ENCODE measurements around the gene C15orf39. TPM values are rescaled to one million over a fixed set of nuclear protein-coding genes. Genes with fewer than 3 reads are reported as not detected.

Gene C15orf39
- total and polyA plus RNA-seq, 2 of the 13 experiments (the other 11 are each of a cell fraction or from before 2014, with no cell fraction given) = 6.2 to 13.5 TPM

DNA sequence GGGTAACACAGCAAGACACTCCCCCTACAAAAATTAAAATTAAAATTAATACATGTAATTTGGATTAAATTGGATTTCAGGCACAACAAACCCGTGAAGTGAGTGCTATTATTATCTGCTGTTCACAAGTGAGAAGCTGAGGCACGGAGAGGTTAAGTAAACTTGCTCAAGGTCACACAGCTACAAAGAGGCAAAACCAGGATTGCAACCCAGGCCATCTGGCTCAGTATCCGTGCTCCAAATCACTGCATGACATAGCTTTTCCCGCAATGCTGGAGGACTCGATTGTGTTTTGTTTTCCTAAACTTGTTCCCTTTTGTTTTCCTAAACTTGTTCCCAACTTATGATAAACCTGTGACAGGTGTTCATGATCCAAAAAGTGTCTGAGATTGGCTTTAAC, 19.9 kb upstream of the C15orf39 start (continued):
- TF ChIP-seq ZNF20 (CRISPR knock-in tag; IDR thresholded peaks at IDR 0.05) (no peak), ZNF557 (CRISPR knock-in tag; IDR thresholded peaks at IDR 0.05) (no peak), NBN (conservative IDR thresholded peaks at IDR 0.05) (no peak), LCORL (IDR thresholded peaks at IDR 0.05) (no peak), LCORL (CRISPR knock-in tag; IDR thresholded peaks at IDR 0.05) (no peak), HOXD1 (CRISPR knock-in tag; IDR thresholded peaks at IDR 0.05) (no peak), SSRP1 (CRISPR knock-in tag; IDR thresholded peaks at IDR 0.05) (no peak), ZNF737 (CRISPR knock-in tag; IDR thresholded peaks at IDR 0.05; ENCODE audit: borderline replicate concordance) (no peak), ZNF652 (CRISPR knock-in tag; IDR thresholded peaks at IDR 0.05; ENCODE audit: borderline replicate concordance, low read depth) (peak; percentile 33; the same call in 1 of the 2 replicates), ZNF570 (CRISPR knock-in tag; IDR thresholded peaks at IDR 0.05; ENCODE audit: borderline replicate concordance) (no peak), RARA (CRISPR knock-in tag; IDR thresholded peaks at IDR 0.05) (peak; percentile 64), ZSCAN31 (CRISPR knock-in tag; IDR thresholded peaks at IDR 0.05; ENCODE audit: low read depth) (no peak), NFE2 (CRISPR knock-in tag; IDR thresholded peaks at IDR 0.05) (no peak)
- TF ChIP-seq, protein P1, sequence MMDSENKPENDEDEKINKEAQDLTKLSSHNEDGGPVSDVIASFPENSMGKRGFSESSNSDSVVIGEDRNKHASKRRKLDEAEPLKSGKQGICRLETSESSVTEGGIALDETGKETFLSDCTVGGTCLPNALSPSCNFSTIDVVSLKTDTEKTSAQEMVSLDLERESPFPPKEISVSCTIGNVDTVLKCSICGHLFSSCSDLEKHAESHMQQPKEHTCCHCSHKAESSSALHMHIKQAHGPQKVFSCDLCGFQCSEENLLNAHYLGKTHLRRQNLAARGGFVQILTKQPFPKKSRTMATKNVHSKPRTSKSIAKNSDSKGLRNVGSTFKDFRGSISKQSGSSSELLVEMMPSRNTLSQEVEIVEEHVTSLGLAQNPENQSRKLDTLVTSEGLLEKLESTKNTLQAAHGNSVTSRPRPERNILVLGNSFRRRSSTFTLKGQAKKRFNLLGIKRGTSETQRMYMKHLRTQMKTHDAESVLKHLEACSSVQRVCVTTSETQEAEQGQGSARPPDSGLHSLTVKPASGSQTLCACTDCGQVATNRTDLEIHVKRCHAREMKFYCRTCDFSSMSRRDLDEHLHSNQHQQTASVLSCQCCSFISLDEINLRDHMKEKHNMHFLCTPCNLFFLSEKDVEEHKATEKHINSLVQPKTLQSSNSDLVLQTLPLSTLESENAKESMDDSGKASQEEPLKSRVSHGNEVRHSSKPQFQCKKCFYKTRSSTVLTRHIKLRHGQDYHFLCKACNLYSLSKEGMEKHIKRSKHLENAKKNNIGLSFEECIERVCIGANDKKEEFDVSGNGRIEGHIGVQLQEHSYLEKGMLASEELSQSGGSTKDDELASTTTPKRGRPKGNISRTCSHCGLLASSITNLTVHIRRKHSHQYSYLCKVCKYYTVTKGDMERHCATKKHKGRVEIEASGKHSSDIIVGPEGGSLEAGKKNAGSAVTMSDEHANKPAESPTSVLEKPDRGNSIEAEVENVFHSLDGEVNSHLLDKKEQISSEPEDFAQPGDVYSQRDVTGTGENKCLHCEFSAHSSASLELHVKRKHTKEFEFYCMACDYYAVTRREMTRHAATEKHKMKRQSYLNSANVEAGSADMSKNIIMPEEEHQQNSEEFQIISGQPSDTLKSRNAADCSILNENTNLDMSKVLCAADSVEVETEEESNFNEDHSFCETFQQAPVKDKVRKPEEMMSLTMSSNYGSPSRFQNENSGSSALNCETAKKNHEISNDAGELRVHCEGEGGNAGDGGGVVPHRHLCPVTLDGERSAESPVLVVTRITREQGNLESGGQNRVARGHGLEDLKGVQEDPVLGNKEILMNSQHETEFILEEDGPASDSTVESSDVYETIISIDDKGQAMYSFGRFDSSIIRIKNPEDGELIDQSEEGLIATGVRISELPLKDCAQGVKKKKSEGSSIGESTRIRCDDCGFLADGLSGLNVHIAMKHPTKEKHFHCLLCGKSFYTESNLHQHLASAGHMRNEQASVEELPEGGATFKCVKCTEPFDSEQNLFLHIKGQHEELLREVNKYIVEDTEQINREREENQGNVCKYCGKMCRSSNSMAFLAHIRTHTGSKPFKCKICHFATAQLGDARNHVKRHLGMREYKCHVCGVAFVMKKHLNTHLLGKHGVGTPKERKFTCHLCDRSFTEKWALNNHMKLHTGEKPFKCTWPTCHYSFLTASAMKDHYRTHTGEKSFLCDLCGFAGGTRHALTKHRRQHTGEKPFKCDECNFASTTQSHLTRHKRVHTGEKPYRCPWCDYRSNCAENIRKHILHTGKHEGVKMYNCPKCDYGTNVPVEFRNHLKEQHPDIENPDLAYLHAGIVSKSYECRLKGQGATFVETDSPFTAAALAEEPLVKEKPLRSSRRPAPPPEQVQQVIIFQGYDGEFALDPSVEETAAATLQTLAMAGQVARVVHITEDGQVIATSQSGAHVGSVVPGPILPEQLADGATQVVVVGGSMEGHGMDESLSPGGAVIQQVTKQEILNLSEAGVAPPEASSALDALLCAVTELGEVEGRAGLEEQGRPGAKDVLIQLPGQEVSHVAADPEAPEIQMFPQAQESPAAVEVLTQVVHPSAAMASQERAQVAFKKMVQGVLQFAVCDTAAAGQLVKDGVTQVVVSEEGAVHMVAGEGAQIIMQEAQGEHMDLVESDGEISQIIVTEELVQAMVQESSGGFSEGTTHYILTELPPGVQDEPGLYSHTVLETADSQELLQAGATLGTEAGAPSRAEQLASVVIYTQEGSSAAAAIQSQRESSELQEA (CRISPR knock-in tag; IDR thresholded peaks at IDR 0.05; ENCODE audit: not compliant biosample characterization) = no peak
- TF ChIP-seq, protein P2, sequence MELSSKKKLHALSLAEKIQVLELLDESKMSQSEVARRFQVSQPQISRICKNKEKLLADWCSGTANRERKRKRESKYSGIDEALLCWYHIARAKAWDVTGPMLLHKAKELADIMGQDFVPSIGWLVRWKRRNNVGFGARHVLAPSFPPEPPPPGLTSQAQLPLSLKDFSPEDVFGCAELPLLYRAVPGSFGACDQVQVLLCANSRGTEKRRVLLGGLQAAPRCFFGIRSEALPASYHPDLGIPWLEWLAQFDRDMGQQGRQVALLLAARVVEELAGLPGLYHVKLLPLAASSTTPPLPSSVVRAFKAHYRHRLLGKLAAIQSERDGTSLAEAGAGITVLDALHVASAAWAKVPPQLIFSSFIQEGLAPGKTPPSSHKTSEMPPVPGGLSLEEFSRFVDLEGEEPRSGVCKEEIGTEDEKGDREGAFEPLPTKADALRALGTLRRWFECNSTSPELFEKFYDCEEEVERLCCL (CRISPR knock-in tag; IDR thresholded peaks at IDR 0.05; ENCODE audit: borderline replicate concordance) = no peak
- TF ChIP-seq, protein P3, sequence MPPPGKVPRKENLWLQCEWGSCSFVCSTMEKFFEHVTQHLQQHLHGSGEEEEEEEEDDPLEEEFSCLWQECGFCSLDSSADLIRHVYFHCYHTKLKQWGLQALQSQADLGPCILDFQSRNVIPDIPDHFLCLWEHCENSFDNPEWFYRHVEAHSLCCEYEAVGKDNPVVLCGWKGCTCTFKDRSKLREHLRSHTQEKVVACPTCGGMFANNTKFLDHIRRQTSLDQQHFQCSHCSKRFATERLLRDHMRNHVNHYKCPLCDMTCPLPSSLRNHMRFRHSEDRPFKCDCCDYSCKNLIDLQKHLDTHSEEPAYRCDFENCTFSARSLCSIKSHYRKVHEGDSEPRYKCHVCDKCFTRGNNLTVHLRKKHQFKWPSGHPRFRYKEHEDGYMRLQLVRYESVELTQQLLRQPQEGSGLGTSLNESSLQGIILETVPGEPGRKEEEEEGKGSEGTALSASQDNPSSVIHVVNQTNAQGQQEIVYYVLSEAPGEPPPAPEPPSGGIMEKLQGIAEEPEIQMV (CRISPR knock-in tag; IDR thresholded peaks at IDR 0.05; ENCODE audit: low read depth) = no peak
- TF ChIP-seq, protein P4, sequence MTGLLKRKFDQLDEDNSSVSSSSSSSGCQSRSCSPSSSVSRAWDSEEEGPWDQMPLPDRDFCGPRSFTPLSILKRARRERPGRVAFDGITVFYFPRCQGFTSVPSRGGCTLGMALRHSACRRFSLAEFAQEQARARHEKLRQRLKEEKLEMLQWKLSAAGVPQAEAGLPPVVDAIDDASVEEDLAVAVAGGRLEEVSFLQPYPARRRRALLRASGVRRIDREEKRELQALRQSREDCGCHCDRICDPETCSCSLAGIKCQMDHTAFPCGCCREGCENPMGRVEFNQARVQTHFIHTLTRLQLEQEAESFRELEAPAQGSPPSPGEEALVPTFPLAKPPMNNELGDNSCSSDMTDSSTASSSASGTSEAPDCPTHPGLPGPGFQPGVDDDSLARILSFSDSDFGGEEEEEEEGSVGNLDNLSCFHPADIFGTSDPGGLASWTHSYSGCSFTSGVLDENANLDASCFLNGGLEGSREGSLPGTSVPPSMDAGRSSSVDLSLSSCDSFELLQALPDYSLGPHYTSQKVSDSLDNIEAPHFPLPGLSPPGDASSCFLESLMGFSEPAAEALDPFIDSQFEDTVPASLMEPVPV (CRISPR knock-in tag; IDR thresholded peaks at IDR 0.05) = no peak
- TF ChIP-seq, protein P5, sequence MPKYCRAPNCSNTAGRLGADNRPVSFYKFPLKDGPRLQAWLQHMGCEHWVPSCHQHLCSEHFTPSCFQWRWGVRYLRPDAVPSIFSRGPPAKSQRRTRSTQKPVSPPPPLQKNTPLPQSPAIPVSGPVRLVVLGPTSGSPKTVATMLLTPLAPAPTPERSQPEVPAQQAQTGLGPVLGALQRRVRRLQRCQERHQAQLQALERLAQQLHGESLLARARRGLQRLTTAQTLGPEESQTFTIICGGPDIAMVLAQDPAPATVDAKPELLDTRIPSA (CRISPR knock-in tag; IDR thresholded peaks at IDR 0.05; ENCODE audit: borderline replicate concordance) = no peak

Measured in HepG2 (cell line).